NAMALWA (cell line): ENCODE measurements around the gene TSPAN18.

Source experiments
- DNase-seq: peaks from one replicate; pipeline ENCODE4 v3.0.0-alpha.2; 2015; ENCODE audit warnings: low spot score

The TSPAN18 gene

GRCh38 chr11:44887636-44888035 is 160.9 kb downstream of the TSPAN18 start:
- DNase-seq, result no peak

GRCh38 chr11:44889266-44889665 is 162.5 kb downstream of the TSPAN18 start:
- DNase-seq, result no peak

GRCh38 chr11:44892843-44893242 is 166.1 kb downstream of the TSPAN18 start:
- DNase-seq, result no peak

- no peak for DNase-seq
Measured at GRCh38 chr11:44893308-44893822, 166.6 kb downstream of the TSPAN18 start.

- DNase-seq, result peak; percentile 73
Measured at GRCh38 chr11:44893846-44894617, 167.3 kb downstream of the TSPAN18 start.

GRCh38 chr11:44899959-44900358 is 173.2 kb downstream of the TSPAN18 start:
- DNase-seq, result peak; percentile 91

- no peak for DNase-seq
Measured at GRCh38 chr11:44901120-44901633, 174.4 kb downstream of the TSPAN18 start.

- DNase-seq, result no peak
Measured at GRCh38 chr11:44901786-44902185, 175.0 kb downstream of the TSPAN18 start.

GRCh38 chr11:44903035-44903434 is 176.3 kb downstream of the TSPAN18 start:
- no peak for DNase-seq

GRCh38 chr11:44903518-44903917 is 176.8 kb downstream of the TSPAN18 start:
- DNase-seq, result no peak

- DNase-seq, result no peak
Measured at GRCh38 chr11:44904261-44905020, 177.7 kb downstream of the TSPAN18 start.

GRCh38 chr11:44905131-44905866 is 178.5 kb downstream of the TSPAN18 start:
- peak; percentile 60 for DNase-seq

GRCh38 chr11:44906649-44907048 is 179.9 kb downstream of the TSPAN18 start:
- no peak for DNase-seq

- DNase-seq, result no peak
Measured at GRCh38 chr11:44909557-44909956, 182.8 kb downstream of the TSPAN18 start.

GRCh38 chr11:44910591-44910990 is 183.8 kb downstream of the TSPAN18 start:
- DNase-seq, result no peak

GRCh38 chr11:44911029-44911814 is 184.5 kb downstream of the TSPAN18 start:
- DNase-seq, result peak; percentile 89

- DNase-seq, result no peak
Measured at GRCh38 chr11:44912270-44912987, 185.7 kb downstream of the TSPAN18 start.

- no peak for DNase-seq
Measured at GRCh38 chr11:44913502-44913901, 186.7 kb downstream of the TSPAN18 start.

GRCh38 chr11:44914105-44914504 is 187.3 kb downstream of the TSPAN18 start:
- DNase-seq, result no peak

GRCh38 chr11:44915004-44915403 is 188.2 kb downstream of the TSPAN18 start:
- DNase-seq, result no peak

- DNase-seq, result peak; percentile 78
Measured at GRCh38 chr11:44915621-44916020, 188.9 kb downstream of the TSPAN18 start.
